ENCODE data around the gene SORL1. TPM values are rescaled to one million over a fixed set of nuclear protein-coding genes. Genes with fewer than 3 reads are reported as not detected.

SORL1 gene
- total and polyA plus RNA-seq, 2 of the 13 experiments (the other 11 are each of a cell fraction or from before 2014, with no cell fraction given), result 21.3 to 148 TPM

GRCh38 chr11:121561716-121562115, 109.6 kb downstream of the SORL1 start (continued):
- no peak for TF ChIP-seq LRRFIP1 (CRISPR knock-in tag; conservative IDR thresholded peaks at IDR 0.05)
- TF ChIP-seq ZGPAT (CRISPR knock-in tag; IDR thresholded peaks at IDR 0.05), result no peak
- 0 out of 2 replicates have a peak, but pooled peaks have one; percentile 40 for TF ChIP-seq ZSCAN31 (CRISPR knock-in tag; IDR thresholded peaks at IDR 0.05; ENCODE audit: low read depth)
- no peak for TF ChIP-seq ZNF160 (CRISPR knock-in tag; IDR thresholded peaks at IDR 0.05)
- TF ChIP-seq ZNF614 (CRISPR knock-in tag; IDR thresholded peaks at IDR 0.05; ENCODE audit: borderline replicate concordance), result no peak
- no peak for TF ChIP-seq KLF12 (CRISPR knock-in tag; IDR thresholded peaks at IDR 0.05; ENCODE audit: borderline replicate concordance)
- peak; percentile 67; the same call in 1 of the 2 replicates for TF ChIP-seq SKIL (CRISPR knock-in tag; IDR thresholded peaks at IDR 0.05; ENCODE audit: borderline replicate concordance)
- TF ChIP-seq MED1 (CRISPR knock-in tag; IDR thresholded peaks at IDR 0.05), result peak; percentile 56
- TF ChIP-seq DMTF1 (CRISPR knock-in tag; IDR thresholded peaks at IDR 0.05), result no peak
- TF ChIP-seq HNF4G (IDR thresholded peaks at IDR 0.05; ENCODE audit: borderline replicate concordance, low read depth, low read length), result no peak
- TF ChIP-seq HNF4G (CRISPR knock-in tag; IDR thresholded peaks at IDR 0.05; ENCODE audit: borderline replicate concordance, low read depth), result no peak
- no peak for TF ChIP-seq ZNF510 (CRISPR knock-in tag; IDR thresholded peaks at IDR 0.05; ENCODE audit: low read depth)
- TF ChIP-seq ZNF432 (CRISPR knock-in tag; IDR thresholded peaks at IDR 0.05; ENCODE audit: borderline replicate concordance), result no peak
- TF ChIP-seq ZNF609 (CRISPR knock-in tag; IDR thresholded peaks at IDR 0.05; ENCODE audit: borderline replicate concordance), result peak; percentile 55; the same call in 1 of the 2 replicates
- no peak for TF ChIP-seq ZNF367 (CRISPR knock-in tag; IDR thresholded peaks at IDR 0.05; ENCODE audit: borderline replicate concordance)
- no peak for TF ChIP-seq ZNF83 (CRISPR knock-in tag; IDR thresholded peaks at IDR 0.05; ENCODE audit: borderline replicate concordance)

Data from HepG2 (cell line).